Measurements from ENCODE around the gene LIMCH1.
"Not testable (repeated sequence)": the region's sequence is repeated elsewhere in the genome, so short reads cannot be mapped to it uniquely, and the experiment has no call there.

LIMCH1 gene

GRCh38 chr4:41538017-41538733 lies at the start of gene LIMCH1:
Gene LIMCH1 (plus strand): TSS chr4:41538157. CDS start chr4:41605996, 67,839 bp downstream.
- DNase-seq (ENCODE audit: low read depth in 2 of 2): no peak

GRCh38 chr4:41491081-41491576 lies 46.8 kb upstream of the LIMCH1 start:
- not testable (repeated sequence) for DNase-seq (ENCODE audit: low read depth in 2 of 2)

- no peak for DNase-seq (ENCODE audit: low read depth in 2 of 2)
These were observed 41.0 kb upstream of the LIMCH1 start for GRCh38 chr4:41496977-41497376.

GRCh38 chr4:41498177-41498576 lies 39.8 kb upstream of the LIMCH1 start:
- no peak for DNase-seq (ENCODE audit: low read depth in 2 of 2)

- no peak for DNase-seq (ENCODE audit: low read depth in 2 of 2)
These were observed 33.7 kb upstream of the LIMCH1 start for GRCh38 chr4:41504167-41504818.

GRCh38 chr4:41505161-41505661 lies 32.7 kb upstream of the LIMCH1 start:
- no peak for DNase-seq (ENCODE audit: low read depth in 2 of 2)

GRCh38 chr4:41506130-41506529 lies 31.8 kb upstream of the LIMCH1 start:
- no peak for DNase-seq (ENCODE audit: low read depth in 2 of 2)

GRCh38 chr4:41507291-41507947 lies 30.5 kb upstream of the LIMCH1 start:
- DNase-seq (ENCODE audit: low read depth in 2 of 2): no peak

- no peak for DNase-seq (ENCODE audit: low read depth in 2 of 2)
These were observed 28.5 kb upstream of the LIMCH1 start for GRCh38 chr4:41509451-41509866.

GRCh38 chr4:41510179-41510578 lies 27.8 kb upstream of the LIMCH1 start:
- no peak for DNase-seq (ENCODE audit: low read depth in 2 of 2)

- DNase-seq (ENCODE audit: low read depth in 2 of 2): no peak
These were observed 25.8 kb upstream of the LIMCH1 start for GRCh38 chr4:41512136-41512535.

GRCh38 chr4:41512596-41512995 lies 25.4 kb upstream of the LIMCH1 start:
- DNase-seq (ENCODE audit: low read depth in 2 of 2): no peak

- DNase-seq (ENCODE audit: low read depth in 2 of 2): no peak
These were observed 23.8 kb upstream of the LIMCH1 start for GRCh38 chr4:41514169-41514568.

GRCh38 chr4:41514766-41515481 lies 23.0 kb upstream of the LIMCH1 start:
- DNase-seq (ENCODE audit: low read depth in 2 of 2): no peak

GRCh38 chr4:41517121-41517520 lies 20.8 kb upstream of the LIMCH1 start:
- DNase-seq (ENCODE audit: low read depth in 2 of 2): no peak

GRCh38 chr4:41517747-41518146 lies 20.2 kb upstream of the LIMCH1 start:
- no peak for DNase-seq (ENCODE audit: low read depth in 2 of 2)

GRCh38 chr4:41524425-41524824 lies 13.5 kb upstream of the LIMCH1 start:
- DNase-seq (ENCODE audit: low read depth in 2 of 2): no peak

GRCh38 chr4:41525129-41525528 lies 12.8 kb upstream of the LIMCH1 start:
- DNase-seq (ENCODE audit: low read depth in 2 of 2): no peak

GRCh38 chr4:41526628-41527027 lies 11.3 kb upstream of the LIMCH1 start:
- DNase-seq (ENCODE audit: low read depth in 2 of 2): no peak

GRCh38 chr4:41528512-41529205 lies 9.3 kb upstream of the LIMCH1 start:
- no peak for DNase-seq (ENCODE audit: low read depth in 2 of 2)

- DNase-seq (ENCODE audit: low read depth in 2 of 2): no peak
These were observed 7.2 kb upstream of the LIMCH1 start for GRCh38 chr4:41530741-41531140.

All from stimulated activated CD8-positive, alpha-beta memory T cell treated with anti-CD3 and anti-CD28 coated beads, Interleukin-7, amount 100 ng/mL, for 4 hours (primary cell).